ENCODE data around the gene OR2L5.

OR2L5 gene, protein sequence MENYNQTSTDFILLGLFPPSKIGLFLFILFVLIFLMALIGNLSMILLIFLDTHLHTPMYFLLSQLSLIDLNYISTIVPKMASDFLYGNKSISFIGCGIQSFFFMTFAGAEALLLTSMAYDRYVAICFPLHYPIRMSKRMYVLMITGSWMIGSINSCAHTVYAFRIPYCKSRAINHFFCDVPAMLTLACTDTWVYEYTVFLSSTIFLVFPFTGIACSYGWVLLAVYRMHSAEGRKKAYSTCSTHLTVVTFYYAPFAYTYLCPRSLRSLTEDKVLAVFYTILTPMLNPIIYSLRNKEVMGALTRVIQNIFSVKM

DNA sequence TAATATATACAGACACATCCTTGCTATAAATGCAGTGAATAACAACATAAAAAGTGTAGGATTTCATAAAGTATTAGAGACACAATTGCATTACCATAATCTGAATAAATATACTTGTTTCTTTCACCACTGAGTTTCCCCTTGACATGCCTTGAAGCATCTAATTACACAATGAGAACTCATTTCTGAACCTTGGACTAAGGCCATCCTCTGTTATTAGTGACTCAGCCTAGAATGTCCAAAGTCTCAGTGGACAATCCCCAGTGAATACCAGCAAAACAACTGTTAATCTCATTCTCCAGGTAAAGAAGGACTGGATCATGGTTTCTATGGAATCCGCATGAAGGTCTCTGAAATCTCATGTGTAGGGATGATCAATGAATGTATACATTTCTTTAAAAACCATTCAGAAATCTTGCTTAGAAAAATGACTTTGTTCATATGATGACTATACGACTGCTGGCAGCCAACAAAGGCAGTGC lies at the start of gene OR2L5:
Gene OR2L5, plus strand, starts transcription at position 432 of the 482 bp plus-strand sequence. CDS start 8,288 bp downstream, outside the sequence.
- DNase-seq: no peak

DNA sequence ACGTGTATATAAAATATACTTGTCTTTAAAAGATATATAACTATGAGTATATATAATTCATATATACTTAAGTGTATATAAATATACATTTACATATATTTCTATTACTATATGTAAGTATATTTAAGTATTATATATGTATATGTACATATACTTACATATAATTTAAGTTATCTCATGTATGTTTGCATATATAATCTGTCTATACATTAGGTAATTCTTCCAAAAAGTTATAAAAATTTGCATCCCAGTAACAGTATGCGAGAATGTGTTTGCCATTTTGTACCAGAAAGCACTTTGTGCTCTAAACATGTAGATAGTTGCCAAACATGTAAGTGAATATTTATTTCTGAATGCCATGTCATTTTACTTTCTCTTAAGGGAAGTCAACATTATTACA lies 48.5 kb upstream of the OR2L5 start, which contains the start of gene OR2AK2:
Gene OR2AK2, plus strand, starts transcription at position 301 of the 400 bp plus-strand sequence. CDS start 144 bp downstream, outside the sequence.
- no peak for DNase-seq

DNA sequence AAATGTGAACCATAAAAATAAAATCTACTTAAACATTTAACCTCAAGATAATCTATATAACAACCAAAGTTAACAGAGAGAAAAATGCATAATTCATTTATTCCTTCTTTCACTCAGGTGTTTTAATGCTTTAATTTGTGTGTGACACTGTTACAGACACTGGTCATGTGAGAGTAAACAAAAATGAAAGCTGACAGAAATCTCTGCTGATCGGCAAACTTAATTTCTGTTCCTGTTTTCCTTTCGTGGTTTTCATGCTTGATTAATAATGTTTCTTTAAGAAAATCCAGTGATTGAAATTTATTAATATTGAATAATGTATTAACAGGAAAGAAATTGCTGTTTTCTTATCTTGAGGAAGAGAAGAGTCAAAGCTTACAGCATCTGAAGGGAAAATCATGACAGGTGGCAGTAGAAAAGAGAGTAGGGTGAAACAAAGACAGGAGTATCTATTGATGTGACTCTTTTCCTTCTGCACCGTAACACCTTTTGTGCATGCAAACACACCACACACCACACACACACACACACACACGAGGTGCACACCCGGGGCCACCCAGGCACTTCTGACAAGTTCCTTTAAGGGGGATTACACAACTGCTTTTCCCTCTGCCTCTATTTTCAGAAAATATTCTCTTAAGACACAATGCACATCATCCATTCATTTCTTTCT lies 46.8 kb upstream of the OR2L5 start:
- no peak for DNase-seq

DNA sequence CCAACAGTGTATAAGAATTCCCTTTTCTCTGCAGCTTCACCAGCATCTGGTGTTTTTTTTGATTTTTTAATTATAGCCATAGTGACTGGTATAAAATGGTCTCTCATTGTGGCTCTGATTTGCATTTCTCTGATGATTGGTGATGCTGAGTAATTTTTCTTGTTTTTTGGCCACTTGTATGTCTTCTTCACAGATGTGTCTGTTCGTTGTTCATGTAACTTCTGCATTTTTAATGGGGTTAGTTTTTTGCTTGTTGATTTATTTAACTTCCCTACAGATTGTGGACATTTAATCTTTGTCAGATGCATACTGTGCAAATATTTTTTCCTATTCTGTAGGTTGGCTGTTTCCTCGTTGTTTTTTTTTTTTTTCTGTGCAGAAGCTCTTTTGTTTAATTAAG lies 20.5 kb upstream of the OR2L5 start:
- no peak for DNase-seq

DNA sequence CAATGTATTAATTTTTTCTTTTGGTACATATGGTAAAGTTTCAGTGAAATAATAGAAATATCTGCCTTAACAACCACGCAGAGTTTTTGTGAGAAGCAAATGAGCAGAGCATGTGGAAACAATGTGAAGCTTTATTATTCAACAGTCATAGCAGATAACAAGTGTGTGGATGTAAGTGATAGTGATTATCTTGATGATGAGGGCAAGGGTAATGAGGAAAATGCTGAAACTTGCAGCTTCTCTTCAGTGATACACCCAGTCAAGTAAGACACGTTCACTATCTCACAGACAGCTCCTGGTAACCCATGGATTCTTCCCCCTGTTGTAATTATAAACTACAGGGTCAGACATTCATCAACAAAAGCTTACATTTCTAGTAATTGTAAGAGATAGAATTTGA lies 14.6 kb upstream of the OR2L5 start:
- no peak for DNase-seq

DNA sequence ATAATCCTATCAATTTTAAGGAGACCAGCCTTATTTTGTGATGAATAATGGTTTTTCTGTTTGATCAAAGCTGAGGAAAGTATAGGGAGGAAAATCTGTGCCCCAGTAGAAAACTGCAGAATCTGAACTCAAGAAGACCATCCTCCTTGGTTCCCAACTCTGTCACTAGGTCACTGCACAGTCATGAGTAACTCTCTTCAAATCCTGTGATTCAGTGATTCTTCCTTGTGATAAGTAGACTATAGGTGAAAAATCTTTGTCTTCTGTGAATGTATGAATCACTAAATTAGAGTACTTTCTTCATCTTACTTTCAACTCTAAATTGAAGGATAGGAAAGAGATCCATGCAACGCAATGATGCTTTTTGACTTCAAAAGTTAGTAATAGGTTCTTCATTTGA lies 13.3 kb upstream of the OR2L5 start:
- DNase-seq: no peak

DNA sequence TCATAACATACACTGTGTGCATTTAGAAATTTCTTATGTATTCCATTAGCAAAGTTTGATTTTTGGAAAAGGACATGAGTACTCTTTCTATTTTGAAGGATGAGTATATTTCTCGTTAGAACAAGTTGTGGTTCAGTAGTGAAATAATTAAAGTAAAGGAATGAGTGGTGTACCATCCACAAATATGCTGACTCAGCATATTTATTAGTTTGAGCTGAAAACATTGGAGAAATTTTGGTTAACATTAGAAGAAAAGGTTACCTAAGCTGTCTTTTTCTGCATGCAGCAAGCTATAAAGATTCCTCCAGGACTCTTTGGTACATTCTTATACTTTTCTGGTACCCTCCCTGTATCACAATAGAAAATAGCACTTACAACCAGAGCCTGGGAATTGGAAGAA lies 5.7 kb upstream of the OR2L5 start:
- DNase-seq: no peak

DNA sequence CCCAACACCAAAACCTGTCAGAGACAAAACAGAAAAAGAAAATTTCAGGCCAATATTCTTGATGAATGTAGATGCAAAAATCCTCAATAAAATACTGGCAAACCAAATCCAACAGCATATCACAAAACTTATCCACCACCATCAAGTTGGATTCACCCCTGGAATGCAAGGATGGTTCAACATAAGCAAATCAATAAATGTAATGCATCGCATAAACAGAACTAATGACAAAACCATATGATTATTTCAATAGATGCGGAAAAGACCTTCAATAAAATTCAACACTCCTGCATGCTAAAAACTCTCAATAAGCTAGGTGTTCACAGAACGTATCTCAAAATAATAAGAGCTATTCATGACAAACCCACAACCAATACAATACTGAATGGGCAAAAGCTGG lies 3.8 kb upstream of the OR2L5 start:
- no peak for DNase-seq

DNA sequence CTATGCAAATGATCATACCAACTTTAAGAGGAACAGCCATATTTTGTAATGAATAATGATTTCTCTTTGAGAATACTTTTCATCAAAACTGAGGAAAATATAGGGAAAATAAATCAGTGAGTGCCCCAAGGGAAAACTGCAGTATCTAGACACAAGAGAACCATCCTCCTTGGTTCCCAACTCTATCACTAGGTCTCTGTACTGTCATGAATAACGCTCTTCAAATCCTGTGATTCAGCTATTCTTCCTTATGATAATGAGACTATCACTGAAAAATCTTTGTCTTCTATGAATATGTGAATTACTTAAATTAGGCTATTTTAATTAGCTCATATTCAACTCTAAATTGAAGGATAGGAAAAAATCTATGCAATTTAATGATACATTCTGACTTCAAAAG lies 2.3 kb downstream of the OR2L5 start:
- DNase-seq: no peak

DNA sequence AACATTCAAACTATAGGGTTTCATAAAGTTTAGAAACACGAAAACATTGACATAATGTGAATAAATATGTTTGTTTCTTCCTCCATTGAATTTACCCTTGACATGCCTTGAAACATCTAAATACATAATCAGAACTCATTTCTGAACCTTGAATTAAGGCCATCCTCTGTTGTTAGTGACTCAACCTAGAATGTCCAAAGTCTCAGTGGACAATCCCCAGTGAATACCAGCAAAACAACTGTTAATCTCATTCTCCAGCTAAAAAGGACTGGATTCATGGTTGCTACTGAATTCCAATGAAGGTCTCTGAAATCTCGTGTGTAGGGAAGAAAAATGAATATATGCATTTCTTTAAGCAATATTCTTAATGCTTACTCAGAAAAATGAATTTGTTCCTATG lies 16.3 kb downstream of the OR2L5 start, which contains the start of gene OR2L2:
Gene OR2L2, plus strand, starts transcription at position 301 of the 400 bp plus-strand sequence. CDS start 8,198 bp downstream, outside the sequence.
- no peak for DNase-seq

DNA sequence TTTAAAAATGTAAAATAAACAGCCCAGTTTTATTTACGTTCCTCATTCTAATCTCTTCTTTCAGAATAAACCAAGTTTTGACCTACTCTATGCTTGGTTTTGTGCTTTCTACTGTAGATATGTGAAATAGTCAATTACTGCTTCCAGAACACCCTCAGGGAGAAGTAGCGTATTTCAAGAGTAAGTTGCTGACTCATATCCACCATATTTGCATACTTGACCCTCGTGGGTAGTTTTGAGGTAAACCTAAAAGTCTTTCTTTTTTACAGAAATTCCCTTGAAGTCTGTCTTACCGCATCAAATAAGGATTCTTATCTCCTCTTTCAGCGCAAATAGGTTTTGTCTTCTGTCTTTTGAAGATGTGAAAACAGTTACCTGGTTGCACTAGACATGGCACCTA lies 31.7 kb downstream of the OR2L5 start:
- DNase-seq: no peak

DNA sequence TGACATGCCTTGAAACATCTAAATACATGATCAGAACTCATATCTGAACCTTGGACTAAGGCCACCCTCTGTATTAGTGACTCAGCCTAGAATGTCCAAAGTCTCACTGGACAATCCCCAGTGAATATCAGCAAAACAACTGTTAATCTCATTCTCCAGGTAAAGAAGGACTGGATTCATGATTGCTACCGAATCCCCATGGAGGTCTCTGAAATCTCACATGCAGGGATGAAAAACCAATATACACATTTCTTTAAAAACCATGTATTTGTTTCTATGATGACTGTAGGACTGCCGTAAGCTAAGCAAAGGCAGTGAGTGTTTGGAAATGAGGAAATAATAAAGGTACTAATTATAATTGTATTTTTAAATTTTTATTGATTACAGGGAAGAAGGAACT lies 33.1 kb downstream of the OR2L5 start, which contains the start of gene OR2L3:
Gene OR2L3, plus strand, starts transcription at position 301 of the 400 bp plus-strand sequence. CDS start 13,846 bp downstream, outside the sequence.
- DNase-seq: no peak

DNA sequence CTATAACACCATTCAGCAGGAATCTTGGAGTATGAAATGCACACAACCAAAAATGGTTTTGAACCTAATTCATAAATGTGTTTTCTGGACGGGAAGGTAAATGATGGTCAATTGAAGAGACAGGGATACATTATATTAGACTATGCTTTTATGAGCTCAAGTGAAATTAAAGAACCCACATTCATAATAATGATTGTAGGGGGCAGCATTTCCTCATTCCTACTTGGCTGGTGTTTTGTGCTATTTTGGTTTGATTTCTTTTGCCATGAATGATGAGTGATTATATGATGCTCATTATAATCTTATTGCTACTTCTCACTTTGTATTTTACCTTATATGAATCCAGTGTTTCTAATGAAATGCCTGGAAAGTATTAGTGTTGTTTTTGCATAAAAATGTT lies 33.5 kb downstream of the OR2L5 start:
- DNase-seq: no peak

DNA sequence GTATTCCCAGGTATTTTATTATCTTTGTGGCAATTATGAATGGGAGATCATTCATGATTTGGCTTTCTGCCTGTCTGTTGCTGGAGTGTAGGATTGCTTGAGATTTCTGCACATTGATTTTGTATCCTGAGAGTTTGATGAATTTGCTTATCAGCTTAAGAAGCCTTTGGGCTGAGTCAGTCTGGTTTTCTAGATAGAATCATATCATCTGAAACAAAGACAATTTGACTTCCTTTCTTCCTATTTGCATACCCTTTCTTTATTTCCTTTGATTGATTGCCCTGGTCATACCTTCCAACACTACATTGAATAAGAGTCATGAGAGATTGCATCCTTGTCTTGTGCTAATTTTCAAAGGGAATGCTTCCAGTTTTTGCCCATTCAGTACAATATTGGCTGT lies 41.2 kb downstream of the OR2L5 start:
- no peak for DNase-seq

DNA sequence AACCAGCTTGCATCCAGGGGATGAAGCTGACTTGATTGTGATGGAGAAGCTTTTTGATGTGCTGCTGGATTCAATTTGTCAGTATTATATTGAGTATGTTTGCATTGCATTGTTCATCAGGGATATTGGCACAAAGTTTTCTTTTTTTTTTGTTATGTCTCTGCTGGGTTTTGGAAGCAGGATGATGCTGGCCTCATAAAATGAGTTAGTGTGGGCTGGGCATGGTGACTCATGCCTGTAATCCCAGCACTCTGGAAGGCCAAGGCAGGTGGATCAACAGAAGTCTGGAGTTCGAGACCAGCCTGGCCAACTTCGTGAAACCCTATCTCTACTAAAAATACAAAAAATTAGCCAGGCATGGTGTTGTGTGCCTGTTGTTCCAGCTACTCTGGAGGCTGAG lies 41.8 kb downstream of the OR2L5 start:
- no peak for DNase-seq

DNA sequence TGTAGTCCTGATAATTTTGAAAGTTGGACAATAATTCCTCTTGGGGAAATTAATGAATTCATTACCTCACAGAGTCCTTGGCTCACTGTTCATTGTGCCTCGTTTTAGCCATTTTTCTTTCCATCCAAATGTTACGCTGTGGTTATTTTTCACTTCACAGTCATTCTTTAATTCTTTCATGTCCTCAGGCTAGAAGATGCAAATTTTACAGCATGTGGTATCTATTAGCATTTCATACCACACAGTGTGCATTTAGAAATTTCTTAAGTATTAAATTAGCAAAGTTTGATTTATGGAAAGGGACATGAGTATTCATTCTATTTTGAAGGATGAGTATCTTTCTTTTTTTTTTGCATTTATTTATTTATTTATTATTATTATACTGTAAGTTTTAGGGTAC lies 51.6 kb downstream of the OR2L5 start:
- DNase-seq: no peak

DNA sequence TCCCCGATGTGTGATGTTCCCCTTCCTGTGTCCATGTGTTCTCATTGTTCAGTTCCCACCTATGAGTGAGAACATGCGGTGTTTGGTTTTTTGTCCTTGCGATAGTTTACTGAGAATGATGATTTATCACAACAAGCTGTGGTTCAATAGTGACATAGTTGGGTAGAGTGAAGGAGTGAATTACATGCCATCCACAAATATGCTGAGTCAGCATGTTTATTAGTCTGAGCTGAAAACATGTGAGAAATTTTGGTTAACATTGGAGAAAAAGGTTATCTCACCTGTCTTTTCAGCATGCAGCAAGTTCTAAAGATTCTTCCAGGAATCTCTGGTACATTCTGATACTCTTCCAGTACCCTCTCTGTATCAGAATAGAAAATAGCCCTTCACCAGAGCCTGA lies 52.1 kb downstream of the OR2L5 start:
- no peak for DNase-seq
